OCI-LY1 (cell line): Measurements from ENCODE around the gene SIVA1.

Source experiments
- H2AFZ ChIP-seq: fragments of 200-600 bp; sonication (generic), shearing (Covaris generic); 2 replicates; pipeline ENCODE4 v1.6.0; 2014; ENCODE audit warnings: antibody characterized with exemption, mild to moderate bottlenecking, low read length
- H3F3A ChIP-seq: fragments of 200-600 bp; sonication (generic), shearing (Covaris generic); 2 replicates; pipeline ENCODE4 v1.6.0; 2014; ENCODE audit warnings: mild to moderate bottlenecking, antibody characterized with exemption, low read length, moderate library complexity; ENCODE audit not compliant: insufficient read depth
- H3K27ac ChIP-seq: fragments of 200-600 bp; sonication (generic); 2 replicates; pipeline ENCODE4 v1.5.1; 2014; ENCODE audit warnings: low read length, mixed run types, mild to moderate bottlenecking, low read depth; ENCODE audit not compliant: poor library complexity, severe bottlenecking
- H3K27me3 ChIP-seq: fragments of 200-600 bp; sonication (generic); 2 replicates; pipeline ENCODE4 v1.6.0; 2014; ENCODE audit warnings: antibody characterized with exemption, mild to moderate bottlenecking, low read length, moderate library complexity; ENCODE audit not compliant: insufficient read depth
- H3K36me3 ChIP-seq: fragments of 200-600 bp; sonication (generic); 2 replicates; pipeline ENCODE4 v1.6.1; 2014; ENCODE audit warnings: mild to moderate bottlenecking, antibody characterized with exemption, low read length, moderate library complexity, mixed read lengths; ENCODE audit not compliant: insufficient read depth
- H3K4me1 ChIP-seq: fragments of 200-600 bp; sonication (generic); 2 replicates; pipeline ENCODE4 v1.5.1; 2014; ENCODE audit warnings: mild to moderate bottlenecking, low read length, moderate library complexity; ENCODE audit not compliant: insufficient read depth, severe bottlenecking
- H3K4me2 ChIP-seq: fragments of 200-600 bp; sonication (generic), shearing (Covaris generic); 2 replicates; pipeline ENCODE4 v1.6.1; 2014; ENCODE audit warnings: low read length
- H3K4me3 ChIP-seq: fragments of 200-600 bp; sonication (generic); 2 replicates; pipeline ENCODE4 v1.5.1; 2014; ENCODE audit warnings: low read length, low read depth, mild to moderate bottlenecking, mixed read lengths; ENCODE audit not compliant: poor library complexity, severe bottlenecking
- H3K79me2 ChIP-seq: fragments of 200-600 bp; shearing (Covaris generic); 2 replicates; pipeline ENCODE4 v1.6.1; 2016; ENCODE audit warnings: mixed run types, low read length, mixed read lengths; ENCODE audit not compliant: insufficient read depth
- H3K9ac ChIP-seq: fragments of 200-600 bp; sonication (generic), shearing (Covaris generic); 2 replicates; pipeline ENCODE4 v1.6.1; 2014; ENCODE audit warnings: mild to moderate bottlenecking, low read length, mixed read lengths
- H3K9me2 ChIP-seq: fragments of 200-600 bp; sonication (generic), shearing (Covaris generic); 2 replicates; pipeline ENCODE4 v1.6.1; 2014; ENCODE audit warnings: low read depth, mild to moderate bottlenecking, low read length, mixed read lengths
- H3K9me3 ChIP-seq: fragments of 200-600 bp; shearing (Covaris generic); 2 replicates; pipeline ENCODE4 v1.6.1; 2014; ENCODE audit warnings: low read length, mixed read lengths
- H4K20me1 ChIP-seq: fragments of 200-600 bp; sonication (generic), shearing (Covaris generic); 2 replicates; pipeline ENCODE4 v1.6.0; 2016; ENCODE audit warnings: mild to moderate bottlenecking, low read length; ENCODE audit not compliant: insufficient read depth
- EZH2 ChIP-seq: fragments of 200-600 bp; sonication (generic), shearing (Covaris generic); IDR thresholded peaks from 2 replicates; pipeline ENCODE4 v1.8.0; 2017; ENCODE audit warnings: borderline replicate concordance, mixed run types, mild to moderate bottlenecking, antibody characterized with exemption, low read length, moderate library complexity, mixed read lengths
- TF ChIP-seq, protein P1 (sequence below): fragments of 200-600 bp; sonication (generic), shearing (Covaris generic); IDR thresholded peaks from 2 replicates; pipeline ENCODE4 v1.5.1; 2017; ENCODE audit warnings: mild to moderate bottlenecking, antibody characterized with exemption, low read length, moderate library complexity, mixed read lengths

Gene SIVA1

DNA sequence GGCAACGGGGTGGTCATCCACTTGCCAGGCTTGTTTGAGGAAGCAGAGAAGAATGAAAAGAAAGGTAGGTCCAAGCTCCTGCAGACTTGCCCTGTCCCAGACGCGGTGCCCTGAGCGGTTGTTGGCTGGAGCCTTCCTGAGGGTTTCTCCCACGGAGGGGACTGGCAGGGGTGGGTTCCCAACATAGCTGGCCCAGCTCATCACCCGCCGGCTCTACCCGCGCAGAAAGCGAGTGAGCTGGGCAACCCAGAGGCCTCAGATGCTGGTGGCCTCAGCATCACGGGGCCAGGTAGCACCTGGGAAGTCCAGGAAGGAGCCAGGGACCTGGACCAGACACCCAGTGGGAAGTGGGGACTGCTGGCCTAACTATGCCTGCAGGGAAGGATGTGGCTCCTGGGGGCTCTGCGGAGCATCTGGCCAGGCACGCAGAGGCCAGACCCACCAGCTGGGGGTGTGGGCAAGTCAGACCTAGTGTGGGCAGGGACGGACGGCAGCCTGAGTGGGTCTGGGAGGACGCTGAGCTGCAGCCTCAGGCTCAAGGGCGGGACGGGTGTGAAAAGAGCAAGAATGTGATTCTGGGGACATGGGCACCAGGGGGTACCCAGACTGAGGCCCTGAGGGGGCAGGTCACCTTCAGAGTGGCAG is 14.4 kb upstream of the SIVA1 start:
- Histone ChIP-seq H3K36me3 (no peaks in the 10 kb centered on the region), H3K4me2 (no peak overlapping the region), H3K27me3 (peaks cover 32% of the 10 kb centered on the region; the same call in 1 of the 2 replicates), H3K4me1 (no peaks in the 10 kb centered on the region), H3K4me3 (no peak overlapping the region), H3K9ac (no peak overlapping the region), H3K9me2 (no peaks in the 10 kb centered on the region), H2AFZ (no peak overlapping the region), H3F3A (no peaks in the 10 kb centered on the region), H3K27ac (no peak overlapping the region), H4K20me1 (no peaks in the 10 kb centered on the region), H3K79me2 (no peaks in the 10 kb centered on the region), H3K9me3 (no peaks in the 10 kb centered on the region)
- TF ChIP-seq, protein P1, sequence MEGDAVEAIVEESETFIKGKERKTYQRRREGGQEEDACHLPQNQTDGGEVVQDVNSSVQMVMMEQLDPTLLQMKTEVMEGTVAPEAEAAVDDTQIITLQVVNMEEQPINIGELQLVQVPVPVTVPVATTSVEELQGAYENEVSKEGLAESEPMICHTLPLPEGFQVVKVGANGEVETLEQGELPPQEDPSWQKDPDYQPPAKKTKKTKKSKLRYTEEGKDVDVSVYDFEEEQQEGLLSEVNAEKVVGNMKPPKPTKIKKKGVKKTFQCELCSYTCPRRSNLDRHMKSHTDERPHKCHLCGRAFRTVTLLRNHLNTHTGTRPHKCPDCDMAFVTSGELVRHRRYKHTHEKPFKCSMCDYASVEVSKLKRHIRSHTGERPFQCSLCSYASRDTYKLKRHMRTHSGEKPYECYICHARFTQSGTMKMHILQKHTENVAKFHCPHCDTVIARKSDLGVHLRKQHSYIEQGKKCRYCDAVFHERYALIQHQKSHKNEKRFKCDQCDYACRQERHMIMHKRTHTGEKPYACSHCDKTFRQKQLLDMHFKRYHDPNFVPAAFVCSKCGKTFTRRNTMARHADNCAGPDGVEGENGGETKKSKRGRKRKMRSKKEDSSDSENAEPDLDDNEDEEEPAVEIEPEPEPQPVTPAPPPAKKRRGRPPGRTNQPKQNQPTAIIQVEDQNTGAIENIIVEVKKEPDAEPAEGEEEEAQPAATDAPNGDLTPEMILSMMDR: no peak
- TF ChIP-seq EZH2: no peak

DNA sequence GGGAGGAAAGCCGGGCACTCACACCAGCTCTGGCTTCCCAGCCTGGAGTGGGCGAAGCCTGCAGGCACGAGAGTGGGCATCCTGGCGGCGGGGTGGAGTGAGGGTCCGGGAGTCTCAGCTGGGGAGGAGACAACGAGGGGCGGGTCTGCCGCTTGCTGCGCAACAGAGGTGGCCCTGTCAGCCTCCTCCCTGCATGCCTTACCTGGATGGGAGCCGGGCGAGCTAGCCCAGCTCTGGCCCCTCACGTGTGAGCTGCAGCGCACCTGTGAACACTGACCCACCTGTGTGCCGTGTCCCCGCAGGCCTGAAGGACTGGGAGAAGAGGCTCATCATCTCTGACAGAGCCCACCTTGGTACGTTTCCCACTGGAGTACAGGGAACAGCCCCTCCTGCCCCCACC is 13.9 kb upstream of the SIVA1 start:
- no peak overlapping the region for H3K9ac ChIP-seq

DNA sequence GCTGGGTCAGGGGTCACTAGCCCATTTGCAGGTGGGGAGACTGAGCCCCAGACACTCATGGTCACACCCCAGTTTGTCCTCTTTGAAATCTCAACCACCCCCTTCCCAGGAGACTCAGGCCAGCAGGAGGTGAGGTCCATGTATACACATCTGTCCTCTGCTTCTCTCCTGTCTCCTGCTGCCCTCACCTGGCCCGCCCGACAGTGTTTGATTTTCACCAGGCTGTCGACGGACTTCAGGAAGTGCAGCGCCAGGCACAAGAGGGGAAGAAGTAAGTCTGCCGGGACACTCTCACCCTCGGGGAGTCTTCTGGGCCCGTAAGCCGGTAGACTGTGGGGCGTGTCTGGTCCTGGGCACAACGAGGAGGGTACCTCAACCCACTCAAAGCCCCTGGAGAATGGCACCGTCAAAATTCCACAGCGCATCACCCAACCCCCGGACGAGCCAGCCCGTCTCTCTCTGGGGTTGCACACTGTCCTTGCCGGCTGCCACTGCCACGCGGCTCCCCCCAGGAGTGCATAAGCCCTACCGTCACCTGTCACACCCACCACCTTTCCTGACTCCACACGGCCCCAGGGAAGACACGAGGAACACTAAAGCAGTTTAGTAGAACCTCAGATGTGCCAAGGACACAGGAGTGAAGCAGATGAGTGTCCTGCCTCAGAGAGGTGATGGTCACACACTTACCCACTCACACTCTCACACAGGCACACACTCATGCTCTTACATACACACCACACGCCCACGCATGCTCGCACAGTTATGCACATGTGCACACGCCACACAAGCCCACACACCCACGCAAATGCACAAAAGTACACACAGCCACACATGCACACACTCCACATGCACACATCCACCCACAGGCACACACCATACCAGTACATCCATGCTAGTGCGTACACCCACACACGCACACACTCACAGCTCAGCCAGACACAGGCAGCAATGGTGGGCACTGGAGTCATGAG is 13.1 kb upstream of the SIVA1 start:
- no peak overlapping the region for H3K9ac ChIP-seq
- no peaks in the 10 kb centered on the region for H3K36me3 ChIP-seq
- no peaks in the 10 kb centered on the region for H3F3A ChIP-seq
- no peaks in the 10 kb centered on the region for H3K4me1 ChIP-seq
- no peak overlapping the region for H3K4me3 ChIP-seq
- no peak overlapping the region for H3K4me2 ChIP-seq
- no peaks in the 10 kb centered on the region for H3K9me3 ChIP-seq
- no peaks in the 10 kb centered on the region for H3K79me2 ChIP-seq
- TF ChIP-seq, protein P1: no peak
- TF ChIP-seq EZH2: no peak
- no peak overlapping the region for H3K27ac ChIP-seq
- H3K9me2 ChIP-seq: no peaks in the 10 kb centered on the region
- H2AFZ ChIP-seq: no peak overlapping the region
- H3K27me3 ChIP-seq: peaks cover 32% of the 10 kb centered on the region; the same call in 1 of the 2 replicates
- H4K20me1 ChIP-seq: no peaks in the 10 kb centered on the region

More for the DNA sequence above, 13.9 kb upstream of the SIVA1 start:
- Histone ChIP-seq H3K79me2 (no peaks in the 10 kb centered on the region), H4K20me1 (no peaks in the 10 kb centered on the region), H3K4me2 (no peak overlapping the region), H3K36me3 (no peaks in the 10 kb centered on the region), H3K4me3 (no peak overlapping the region), H3F3A (no peaks in the 10 kb centered on the region), H2AFZ (no peak overlapping the region), H3K9me2 (no peaks in the 10 kb centered on the region), H3K9me3 (no peaks in the 10 kb centered on the region), H3K4me1 (no peaks in the 10 kb centered on the region), H3K27me3 (peaks cover 32% of the 10 kb centered on the region; the same call in 1 of the 2 replicates), H3K27ac (no peak overlapping the region)
- no peak for TF ChIP-seq EZH2
- TF ChIP-seq, protein P1: no peak
